Suppressor macrophage treated with lipopolysaccharide for 1 hour (primary cell): Measurements from ENCODE around the gene PLB1.

Experiments
- DNase-seq, 3 donors: peaks; one replicate each; pipeline ENCODE4 v3.0.0-alpha.2; 2020 to 2022

Gene PLB1

DNA sequence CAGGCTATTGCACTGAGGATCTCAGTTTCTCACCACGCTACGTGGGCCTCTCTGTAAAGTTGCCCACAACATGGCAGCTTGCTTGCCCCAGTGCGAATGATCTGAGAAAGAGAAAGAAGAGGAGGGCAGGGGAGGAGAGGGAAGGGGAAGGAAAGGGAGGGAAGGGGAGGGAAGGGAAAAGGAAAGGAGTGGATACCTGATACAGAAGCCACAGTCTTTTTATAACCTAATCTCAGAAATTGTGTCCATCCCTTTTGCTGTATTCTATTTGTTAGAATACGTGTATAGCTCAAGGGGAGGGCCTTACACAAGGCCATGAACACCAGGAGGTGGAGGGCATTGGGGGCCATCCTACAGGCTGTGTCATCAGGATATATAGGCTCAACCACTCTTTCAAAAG lies 177.5 kb downstream of the PLB1 start:
- DNase-seq = no peak

DNA sequence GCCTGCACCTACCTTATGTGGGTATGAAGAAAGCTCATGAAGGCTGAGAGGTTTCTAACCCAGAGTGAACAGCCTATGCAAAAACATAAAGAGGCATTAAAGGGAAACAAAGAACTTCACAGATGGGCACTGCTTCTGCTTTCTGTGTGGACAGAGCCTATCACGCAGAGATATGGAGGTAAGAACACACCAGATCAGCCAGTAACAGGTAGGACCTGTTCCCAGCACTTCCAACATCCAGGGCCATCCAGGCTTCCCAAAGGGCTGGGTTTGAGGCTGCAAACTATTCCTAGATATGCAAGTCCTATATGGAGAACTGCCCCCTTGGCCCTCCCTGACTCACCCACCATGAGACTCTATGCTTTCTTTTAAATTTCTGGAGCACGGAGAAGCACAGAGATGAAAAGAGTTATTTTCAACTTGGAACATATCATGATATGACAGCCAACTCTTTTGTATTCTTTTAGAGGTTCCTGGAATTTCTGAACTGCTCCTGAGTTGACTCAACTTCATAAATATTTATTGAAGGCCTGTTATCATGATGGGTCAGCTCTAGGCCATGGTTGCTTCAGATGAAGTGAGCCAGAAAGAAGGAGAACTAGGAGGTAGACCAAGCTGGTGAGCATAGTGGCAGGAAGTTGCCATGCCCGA lies 178.3 kb downstream of the PLB1 start:
- no peak for DNase-seq

DNA sequence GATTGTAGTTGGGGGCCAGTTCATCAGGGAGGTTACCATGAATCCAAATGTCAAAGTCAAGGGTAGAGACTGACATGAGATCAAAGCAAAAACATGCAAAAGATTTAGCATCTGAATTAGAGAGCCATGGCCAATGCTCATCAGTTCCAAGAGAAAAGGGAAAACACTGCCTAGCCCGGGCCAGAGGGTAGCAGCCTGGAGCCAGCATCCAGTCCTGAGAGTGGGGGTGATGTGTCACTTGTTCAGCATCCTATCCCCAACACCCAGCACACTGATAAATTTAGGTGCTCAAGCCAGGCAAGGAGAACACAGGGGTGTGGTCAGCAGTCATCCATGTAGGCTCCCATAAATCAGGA lies 178.8 kb downstream of the PLB1 start:
- no peak for DNase-seq

DNA sequence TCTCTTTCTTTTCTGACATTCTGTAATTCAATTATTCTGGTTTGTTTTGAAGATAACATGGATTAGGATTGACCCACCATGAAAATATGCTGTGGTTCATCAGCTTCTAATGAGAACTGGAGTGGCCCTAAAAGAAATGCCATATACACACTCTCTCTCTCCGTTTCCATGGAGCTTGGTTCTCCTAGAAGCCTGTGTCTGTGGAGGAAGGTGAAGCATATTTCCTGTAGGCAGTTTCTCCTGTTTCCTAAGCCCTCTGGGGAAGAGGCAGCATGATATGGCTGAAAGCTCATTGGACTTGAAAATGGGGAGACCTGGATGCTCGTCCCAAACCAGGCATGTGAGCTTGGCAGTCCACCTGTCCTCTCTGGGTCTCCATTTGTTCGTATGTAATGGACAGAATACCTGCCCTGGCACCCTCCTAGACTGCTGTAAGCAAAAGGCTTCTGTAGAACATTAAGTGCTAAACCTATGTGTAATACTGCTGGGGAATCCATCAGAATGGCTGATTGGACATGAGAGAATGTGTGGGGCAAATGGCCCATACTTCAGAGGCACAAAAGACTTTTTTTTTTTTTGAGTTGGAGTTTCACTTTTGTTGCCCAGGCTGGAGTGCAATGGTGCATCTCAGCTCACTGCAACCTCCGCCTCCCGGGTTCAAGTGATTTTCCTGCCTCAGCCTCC lies 180.4 kb downstream of the PLB1 start:
- no peak for DNase-seq

DNA sequence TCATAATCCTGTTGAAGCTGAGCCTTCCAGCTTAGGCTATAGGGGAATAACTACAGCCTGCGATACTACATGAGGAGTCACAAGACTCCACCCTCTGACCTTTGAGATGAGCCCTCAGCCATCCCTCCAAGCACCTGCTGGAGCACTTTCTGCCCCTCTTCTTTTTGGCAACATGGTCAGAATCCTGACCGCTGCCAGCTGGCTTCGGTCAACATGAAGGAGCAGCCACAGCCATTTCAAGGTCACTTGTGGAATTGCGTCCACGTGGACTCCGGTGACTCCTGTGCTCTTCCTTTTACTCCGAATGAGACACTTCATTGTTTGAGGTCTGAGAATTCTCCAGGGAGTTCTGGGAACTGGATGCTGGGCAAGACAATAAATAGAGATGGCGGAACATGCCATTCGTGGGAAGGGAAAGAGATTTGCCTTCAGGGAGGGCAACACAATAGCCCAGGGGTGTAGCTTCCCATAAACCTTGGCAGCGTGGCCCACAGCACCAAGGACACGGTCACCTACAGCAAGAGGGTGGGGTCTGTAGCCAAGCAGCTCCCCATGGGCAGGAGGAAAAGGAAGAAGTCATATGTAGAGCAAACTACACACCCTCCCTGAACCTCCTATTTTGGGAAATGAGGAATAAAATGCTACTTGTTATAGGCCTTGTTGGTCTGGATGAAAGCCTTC lies 182.5 kb downstream of the PLB1 start:
- no peak for DNase-seq

DNA sequence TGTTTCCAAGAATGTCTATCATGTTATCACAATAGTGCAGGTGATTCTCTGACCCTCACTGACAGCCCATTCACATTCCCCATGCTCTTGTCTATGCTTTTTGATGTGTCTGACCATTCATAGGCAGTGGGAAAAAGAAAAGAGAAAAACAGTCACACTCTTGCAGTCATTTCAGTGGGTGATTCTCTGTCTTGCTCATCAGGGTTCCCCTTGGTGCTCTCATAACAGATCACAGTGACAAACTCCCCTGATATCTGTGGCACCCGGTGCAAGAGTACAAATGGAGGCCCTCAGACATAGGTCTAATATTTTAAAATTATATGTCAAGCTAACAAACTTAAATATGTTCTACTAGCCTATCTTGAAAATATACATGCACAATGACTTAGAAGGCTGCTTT lies 183.1 kb downstream of the PLB1 start:
- DNase-seq = peak; percentile 42 to 62 (median 54)

DNA sequence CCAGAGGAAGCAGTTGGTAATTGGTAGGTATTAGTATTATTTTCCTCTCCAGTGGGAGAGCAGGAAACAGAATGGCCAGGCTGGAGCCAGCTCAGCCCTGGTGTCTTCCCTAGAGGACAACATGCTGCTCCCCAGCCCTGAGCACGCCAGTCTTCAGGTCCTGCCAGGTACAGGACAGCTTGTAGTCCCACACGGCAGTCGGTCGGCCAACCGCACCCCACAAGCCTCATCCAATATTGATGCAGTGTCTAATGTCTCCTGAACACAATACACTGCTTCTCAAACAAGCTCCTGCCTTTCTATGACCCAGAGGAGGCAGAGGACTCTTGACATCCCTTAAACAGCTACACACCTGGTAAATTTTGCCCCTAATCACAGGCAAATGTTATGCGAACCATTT lies 184.8 kb downstream of the PLB1 start:
- DNase-seq = no peak

DNA sequence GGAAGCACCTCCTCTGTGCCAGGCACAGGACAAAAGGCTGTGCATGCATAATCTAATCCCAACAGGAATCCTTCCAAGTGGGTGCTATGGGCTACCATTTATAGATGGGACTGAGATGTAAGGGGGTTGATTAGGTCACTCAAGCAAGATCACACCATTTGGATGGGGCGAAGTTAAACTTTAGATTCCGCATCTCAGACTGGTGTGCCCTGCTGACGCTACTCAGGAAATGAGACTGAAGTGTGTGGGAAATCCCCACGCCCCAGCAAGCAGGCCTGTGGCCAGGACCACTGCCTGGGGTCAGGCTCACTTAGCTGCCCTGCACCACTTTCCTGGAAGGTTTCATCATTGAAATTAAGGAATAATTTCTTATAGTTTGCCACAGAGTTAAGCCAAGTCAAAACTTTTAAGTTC lies 185.3 kb downstream of the PLB1 start:
- peak; percentile 91 to 94 (median 91) for DNase-seq

DNA sequence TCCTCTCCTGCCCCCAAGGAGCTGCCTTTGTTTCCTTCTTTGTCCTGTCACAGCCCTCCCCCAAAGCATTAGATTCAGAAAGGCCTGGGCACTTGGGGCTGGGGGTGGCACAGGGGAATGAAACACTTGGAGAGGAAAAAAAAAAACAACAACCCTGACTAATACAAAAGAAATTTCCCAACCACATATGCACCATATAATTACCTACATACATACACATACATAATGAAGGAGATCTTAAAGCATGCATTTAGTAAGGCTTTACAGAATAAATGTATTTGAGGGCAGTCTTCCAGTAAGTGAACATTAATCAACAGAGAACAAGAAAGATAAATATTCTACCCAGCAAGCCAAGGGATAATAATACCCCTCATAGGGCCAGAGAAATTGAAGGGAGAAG lies 185.7 kb downstream of the PLB1 start:
- peak in 2 of 3 donors; percentile 43 to 47 for DNase-seq

DNA sequence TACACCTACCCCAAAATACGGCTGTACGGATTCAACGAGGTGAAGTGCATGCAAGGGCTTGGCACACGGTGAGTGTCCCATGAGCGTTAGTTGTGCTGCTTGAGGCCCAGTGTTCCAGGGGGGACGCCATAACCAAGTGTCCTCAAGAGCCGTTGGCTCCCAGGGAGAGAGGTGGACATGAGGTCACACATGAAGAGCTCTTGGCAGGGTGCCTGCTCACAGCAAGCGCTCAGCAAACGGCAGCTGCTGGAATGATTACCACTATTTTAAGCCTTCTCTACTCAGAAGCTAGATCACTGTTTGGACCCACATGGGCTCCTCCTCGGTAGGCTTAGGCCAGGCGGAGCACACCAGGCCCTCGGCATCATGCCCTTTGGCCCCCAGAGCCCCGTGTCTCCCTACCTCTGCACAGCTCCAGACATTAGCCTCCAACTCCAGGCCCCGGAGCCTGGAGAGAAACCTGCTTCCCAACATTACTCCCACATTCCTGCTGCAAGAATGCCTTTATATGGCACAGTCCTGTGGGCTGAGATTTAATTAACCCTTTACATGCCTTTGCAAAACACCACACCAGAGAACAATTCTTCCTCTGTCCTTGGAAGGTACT lies 187.3 kb downstream of the PLB1 start:
- no peak for DNase-seq

DNA sequence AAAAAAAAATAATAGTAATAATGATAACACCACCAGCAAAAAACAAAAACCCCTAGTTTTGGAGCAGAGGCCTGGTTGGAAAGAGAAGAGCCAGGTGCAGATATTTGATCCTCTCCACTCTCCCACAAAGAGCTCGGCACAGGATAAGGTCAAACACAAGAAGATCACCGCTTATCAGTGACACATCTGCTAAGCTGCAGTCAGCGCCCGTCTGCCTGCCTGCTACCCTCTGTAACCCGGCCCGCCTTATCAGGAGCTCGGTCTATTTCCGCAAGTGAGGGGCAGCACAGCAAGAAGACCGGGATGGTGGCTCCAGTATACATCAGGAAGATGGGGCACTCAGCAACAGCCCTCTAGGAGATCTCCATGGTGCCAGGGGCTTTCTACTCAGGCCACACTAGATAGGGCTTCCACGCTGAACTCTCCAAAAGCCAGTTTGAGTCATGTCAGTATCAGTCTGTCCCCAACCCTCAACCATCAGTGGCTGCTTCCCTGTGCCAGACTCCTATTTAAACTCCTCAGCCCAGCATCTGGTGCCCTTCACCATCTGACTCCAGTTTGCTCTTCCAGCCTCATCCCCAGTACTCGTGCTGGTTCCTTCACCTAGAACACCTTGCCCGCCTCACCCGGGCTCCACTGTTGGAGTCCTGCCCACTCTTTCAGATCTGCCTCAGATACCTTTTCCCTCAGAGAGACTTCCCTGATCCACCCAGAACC lies 188.4 kb downstream of the PLB1 start:
- no peak for DNase-seq

DNA sequence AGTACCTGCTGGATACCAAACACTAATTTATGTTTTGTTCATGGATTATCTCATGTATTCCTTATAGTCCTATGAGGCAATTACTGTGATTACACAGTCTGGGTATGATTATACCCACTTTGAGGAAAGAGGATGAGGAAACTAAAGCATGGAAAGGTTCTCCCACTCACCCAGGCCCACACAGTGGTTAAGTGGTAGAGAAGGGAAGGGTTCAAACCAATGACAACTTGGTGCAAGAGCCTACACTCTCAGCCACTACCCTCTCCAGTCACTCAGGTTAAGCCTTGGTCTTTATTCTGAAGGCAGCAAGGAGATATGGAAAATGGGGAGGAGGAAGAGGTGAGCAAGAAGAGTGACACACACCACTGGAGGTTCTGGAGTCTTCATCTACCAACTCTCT lies 191.3 kb downstream of the PLB1 start:
- DNase-seq = peak; percentile 75 to 86 (median 82)

DNA sequence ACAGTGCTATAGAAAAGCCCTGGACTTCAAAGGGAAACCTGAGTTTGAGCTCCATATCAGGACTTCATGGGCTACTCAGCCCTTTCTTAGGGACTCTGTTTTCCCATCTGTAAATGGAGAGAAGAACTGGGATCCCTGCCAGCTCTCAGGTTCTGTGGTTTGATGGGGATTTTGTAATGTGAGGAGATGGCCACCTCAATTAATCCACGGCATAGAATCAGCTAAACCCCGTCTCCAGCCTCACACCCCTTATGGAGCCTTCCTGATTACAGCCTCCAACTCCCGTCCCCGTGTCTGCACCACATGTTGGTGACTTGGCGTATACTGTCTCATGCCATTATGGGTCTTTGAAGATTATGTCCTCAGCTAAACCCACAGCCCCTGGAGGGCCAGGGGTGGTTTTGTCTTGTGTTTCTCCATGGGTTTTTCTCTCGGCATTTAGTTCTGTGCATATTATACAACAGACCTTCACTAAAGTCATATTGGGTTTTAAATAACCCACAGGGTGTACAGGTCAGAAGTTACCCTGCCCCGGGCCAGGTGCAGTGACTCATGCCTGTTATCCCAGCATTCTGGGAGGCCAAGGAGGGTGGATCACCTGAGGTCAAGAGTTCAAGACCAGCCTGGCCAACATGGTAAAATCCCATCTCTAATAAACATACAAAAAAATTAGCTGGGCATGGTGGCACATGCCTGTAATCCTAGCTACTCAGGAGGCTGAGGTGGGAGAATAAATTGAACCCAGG lies 192.0 kb downstream of the PLB1 start:
- DNase-seq = no peak

DNA sequence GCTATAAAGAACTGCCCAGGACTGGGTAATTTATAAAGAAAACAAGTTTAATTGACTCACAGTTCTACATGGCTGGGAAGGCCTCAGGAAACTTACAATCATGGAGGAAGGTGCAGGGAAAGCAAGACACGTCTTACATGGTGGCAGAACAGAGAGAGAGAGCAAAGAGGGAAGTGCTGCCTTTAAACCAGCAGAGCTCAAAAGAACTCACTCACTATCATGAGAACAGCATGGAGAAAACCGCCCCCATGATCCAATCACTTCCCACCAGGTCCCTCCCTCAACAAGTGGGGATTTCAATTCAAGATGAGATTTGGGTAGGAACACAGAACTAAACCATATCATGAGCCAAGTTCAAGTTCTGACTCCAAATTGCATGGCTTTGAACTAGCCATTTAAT lies 193.0 kb downstream of the PLB1 start:
- DNase-seq = peak; percentile 51 to 60 (median 60)

DNA sequence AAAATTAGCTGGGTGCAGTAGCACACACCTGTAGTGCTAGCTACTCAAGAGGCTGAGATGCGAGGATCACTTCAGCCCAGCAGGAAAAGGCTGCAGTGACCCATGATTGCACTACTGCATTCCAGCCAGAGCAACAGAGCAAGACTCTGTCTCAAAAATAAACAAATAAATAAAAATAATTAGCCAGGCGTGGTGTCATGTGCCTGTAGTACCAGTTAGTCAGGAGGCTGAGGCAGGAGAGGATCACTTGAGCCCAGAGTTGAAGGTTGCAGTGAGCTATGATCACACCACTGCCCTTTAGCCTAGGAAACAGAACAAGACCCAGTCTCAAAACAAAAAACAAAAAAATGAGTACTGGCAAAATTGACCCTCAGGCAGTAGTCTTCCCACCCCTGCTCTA lies 193.9 kb downstream of the PLB1 start:
- DNase-seq = no peak

DNA sequence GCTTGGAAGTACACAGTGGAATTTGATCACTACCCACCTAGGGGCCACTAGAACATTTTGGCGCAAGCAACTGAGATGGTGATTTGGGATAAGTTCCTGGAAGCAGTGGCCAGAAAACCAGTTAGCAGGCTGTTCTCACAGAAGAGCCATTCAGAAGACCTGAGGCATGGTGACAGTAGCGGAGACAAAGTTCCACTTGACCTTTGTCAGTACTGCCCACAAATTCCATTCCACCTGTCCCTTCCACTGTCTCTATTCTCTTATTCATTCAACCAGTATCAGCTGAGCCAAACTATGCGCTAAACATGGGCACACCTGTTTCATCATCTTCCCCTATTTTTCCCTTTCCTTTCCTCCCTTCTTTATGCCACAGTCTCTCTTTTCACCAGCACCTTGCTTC lies 196.6 kb downstream of the PLB1 start:
- DNase-seq = no peak

DNA sequence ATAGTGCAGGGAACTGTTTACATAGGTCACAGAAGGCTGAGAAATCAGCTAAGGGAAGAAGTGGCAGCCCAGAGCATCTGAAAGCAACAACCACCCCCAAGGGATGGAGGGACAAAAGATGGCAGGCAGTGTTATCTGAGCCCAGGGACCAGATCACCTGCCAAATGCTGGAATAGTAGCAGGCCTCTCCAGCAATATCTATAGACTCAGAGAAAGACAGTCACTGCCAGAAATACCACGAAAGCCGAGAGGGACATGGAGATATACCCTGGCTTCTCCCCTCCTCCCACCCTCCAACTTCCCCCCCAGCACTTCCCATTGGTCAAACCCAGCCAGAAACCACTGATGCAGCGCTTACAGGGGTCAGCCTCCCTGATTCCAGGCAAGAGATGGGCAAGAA lies 197.4 kb downstream of the PLB1 start:
- DNase-seq = no peak
